ENCODE measurements around the gene MISP3. TPM values are rescaled to one million over a fixed set of nuclear protein-coding genes. Genes with fewer than 3 reads are reported as not detected.

MISP3 gene
- total and polyA plus RNA-seq, 9 of the 15 experiments (the other 6 are each of a cell fraction or from before 2014, with no cell fraction given), result 0.25 to 5.6 (median 1.6) TPM

DNA sequence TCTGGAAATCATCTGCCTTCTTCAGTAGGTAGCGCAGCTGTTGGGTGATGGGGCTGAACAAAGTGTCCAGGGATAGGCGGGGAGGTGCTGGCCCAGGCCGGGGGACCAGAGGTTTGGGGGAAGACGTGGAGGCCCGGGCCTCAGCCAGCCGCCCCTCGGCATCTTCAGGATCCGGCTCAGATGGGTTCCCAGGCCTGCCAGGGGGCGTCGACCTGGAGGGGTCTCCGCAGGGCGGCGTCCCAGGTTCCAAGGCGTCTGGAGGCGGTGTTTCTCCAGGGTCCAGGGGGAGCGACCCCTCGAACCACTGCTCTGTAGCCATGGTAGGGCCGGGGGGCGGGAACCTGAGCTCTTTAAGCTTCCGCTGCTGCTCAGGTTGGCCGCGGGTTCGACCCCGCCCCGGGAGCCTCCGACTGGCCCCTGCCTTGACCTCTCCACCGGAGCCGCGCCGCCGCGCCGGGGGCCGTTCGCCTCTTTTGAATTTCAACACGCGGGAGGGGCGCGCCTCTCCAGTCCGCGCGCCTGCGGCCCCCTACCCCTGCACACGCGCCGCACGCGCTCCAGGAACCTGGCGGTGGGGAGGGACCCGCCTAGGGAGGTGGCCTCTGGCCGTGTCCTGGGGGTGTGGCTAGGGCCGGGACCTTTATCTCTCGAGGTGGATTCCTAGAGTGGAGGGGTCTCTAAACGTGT, 12.9 kb downstream of the MISP3 start, which contains the start of gene C19orf67 (continued):
- TF ChIP-seq BHLHE40 (IDR thresholded peaks at IDR 0.05; ENCODE audit: low read length) (0 out of 2 replicates have a peak, but pooled peaks have one; percentile 49), PRDM10 (IDR thresholded peaks at IDR 0.05; ENCODE audit: partially characterized antibody) (peak; percentile 68), ZBTB33 (CRISPR knock-in tag; IDR thresholded peaks at IDR 0.05) (peak; percentile 88), RNF2 (IDR thresholded peaks at IDR 0.05) (no peak), PHF8 (IDR thresholded peaks at IDR 0.05; ENCODE audit: borderline replicate concordance, low read length) (peak; percentile 29; the same call in 1 of the 2 replicates)
